Tongue (tissue), 2 donors: Measurements from ENCODE around the gene DROSHA. TPM values are rescaled to one million over a fixed set of nuclear protein-coding genes. Genes with fewer than 3 reads are reported as not detected.
"Not testable (repeated sequence)": the region's sequence is repeated elsewhere in the genome, so short reads cannot be mapped to it uniquely, and the experiment has no call there.

Experiments
- DNase-seq: peaks from one replicate; pipeline ENCODE4 v3.0.0-alpha.2; 2015
- total RNA-seq: library from RNA; depleted of rRNA; stranded (reverse); fragments of >200 nt; gene quantifications from one replicate; pipeline ENCODE4 v1.2.3, GENCODE V29; 2014

The DROSHA gene, protein sequence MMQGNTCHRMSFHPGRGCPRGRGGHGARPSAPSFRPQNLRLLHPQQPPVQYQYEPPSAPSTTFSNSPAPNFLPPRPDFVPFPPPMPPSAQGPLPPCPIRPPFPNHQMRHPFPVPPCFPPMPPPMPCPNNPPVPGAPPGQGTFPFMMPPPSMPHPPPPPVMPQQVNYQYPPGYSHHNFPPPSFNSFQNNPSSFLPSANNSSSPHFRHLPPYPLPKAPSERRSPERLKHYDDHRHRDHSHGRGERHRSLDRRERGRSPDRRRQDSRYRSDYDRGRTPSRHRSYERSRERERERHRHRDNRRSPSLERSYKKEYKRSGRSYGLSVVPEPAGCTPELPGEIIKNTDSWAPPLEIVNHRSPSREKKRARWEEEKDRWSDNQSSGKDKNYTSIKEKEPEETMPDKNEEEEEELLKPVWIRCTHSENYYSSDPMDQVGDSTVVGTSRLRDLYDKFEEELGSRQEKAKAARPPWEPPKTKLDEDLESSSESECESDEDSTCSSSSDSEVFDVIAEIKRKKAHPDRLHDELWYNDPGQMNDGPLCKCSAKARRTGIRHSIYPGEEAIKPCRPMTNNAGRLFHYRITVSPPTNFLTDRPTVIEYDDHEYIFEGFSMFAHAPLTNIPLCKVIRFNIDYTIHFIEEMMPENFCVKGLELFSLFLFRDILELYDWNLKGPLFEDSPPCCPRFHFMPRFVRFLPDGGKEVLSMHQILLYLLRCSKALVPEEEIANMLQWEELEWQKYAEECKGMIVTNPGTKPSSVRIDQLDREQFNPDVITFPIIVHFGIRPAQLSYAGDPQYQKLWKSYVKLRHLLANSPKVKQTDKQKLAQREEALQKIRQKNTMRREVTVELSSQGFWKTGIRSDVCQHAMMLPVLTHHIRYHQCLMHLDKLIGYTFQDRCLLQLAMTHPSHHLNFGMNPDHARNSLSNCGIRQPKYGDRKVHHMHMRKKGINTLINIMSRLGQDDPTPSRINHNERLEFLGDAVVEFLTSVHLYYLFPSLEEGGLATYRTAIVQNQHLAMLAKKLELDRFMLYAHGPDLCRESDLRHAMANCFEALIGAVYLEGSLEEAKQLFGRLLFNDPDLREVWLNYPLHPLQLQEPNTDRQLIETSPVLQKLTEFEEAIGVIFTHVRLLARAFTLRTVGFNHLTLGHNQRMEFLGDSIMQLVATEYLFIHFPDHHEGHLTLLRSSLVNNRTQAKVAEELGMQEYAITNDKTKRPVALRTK (N-terminal part only)
- 48.4 TPM for total RNA-seq

DNA sequence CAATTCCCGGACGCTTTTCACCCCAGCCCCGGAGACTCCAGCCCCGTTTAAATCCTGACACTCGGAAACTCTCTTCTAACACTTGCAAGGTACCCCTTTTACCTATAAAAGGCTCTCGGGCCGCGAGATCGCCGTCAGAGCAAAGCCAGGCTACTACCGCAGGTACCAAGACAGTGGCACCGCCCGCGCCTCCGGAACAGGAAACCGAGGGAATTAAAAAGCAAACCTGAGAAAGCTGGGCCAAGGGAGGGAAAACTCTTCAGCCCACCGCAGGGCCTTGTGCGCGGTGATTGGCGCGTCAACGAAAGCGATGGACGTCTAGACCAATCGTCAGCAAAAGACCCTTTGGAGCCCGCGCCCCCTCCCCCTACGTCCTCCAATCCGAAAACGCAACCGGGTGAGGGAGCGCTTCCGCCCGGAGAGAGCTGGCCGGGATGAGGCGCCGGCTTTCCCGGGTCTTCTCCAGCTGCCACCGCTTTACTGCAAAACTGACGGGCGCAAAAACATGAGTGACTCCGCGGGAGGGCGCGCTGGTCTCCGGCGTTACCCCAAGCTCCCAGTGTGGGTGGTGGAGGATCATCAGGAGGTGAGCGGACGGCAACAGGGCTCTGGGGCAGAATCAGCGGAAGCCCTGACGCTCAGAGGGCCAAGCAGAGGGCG is at the start of gene DROSHA, which contains the start of gene C5orf22:
DROSHA (minus strand) TSS at position 206 of the 660 bp plus-strand sequence. CDS start 3,034 bp downstream, outside the sequence.
C5orf22 (plus strand) TSS at position 414 of the 660 bp plus-strand sequence; CDS start at position 506, 92 bp downstream.
- DNase-seq, result peak; percentile 99

DNA sequence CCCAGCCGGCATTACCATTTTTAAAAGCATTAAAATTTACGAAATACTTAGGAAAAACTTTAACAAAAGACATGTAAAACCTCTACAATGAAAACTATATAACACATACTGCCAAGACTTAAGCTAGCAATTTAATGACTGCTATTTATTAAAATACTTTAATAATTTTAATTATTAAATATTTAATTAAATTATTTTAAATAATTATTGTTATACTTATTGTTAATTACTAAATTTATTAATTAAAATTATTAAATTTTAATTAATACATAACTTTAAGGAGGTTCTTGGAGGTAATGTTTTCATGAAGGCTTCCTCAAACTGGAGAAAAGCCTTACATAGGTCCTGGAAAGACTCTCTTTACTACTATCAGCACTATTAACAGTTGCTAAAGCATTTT is 47.7 kb upstream of the DROSHA start:
- DNase-seq, result no peak

DNA sequence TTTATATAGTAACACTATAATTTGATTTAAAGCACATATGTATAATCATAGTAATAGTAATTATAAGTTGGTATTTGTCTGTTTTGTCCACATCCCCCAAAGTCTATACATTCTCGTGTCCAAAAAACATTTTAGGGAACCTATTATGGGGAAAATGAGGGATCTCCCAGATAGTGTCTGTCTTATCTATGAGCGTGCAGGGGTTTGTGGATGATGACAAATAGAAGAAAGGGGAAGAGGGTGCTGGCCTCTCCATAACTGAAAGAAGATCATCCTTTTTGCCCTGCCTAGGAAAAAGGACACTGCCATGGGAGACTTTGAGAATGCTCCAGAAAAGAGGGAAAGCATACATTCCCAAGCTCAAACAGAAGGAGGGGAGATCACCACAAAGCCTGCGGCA is 45.5 kb upstream of the DROSHA start:
- DNase-seq, result no peak

DNA sequence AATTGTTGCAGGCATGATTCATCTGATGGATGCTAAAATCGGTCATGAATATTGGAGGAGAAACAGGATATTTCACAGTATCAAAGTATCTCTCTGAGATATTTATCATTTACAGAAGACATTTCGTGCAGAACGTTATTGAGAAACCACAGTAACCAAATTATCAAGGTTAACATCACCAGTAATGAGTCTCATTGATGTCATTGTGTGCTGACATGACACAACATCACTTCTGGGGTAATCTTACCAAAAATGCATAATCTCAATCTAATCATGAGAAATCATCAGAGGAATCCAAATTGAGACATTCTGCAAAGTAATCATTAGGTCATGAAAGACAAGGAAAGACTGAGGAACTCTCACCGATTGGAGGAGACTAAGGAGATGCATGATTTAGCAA is 42.9 kb upstream of the DROSHA start:
- DNase-seq, result no peak

DNA sequence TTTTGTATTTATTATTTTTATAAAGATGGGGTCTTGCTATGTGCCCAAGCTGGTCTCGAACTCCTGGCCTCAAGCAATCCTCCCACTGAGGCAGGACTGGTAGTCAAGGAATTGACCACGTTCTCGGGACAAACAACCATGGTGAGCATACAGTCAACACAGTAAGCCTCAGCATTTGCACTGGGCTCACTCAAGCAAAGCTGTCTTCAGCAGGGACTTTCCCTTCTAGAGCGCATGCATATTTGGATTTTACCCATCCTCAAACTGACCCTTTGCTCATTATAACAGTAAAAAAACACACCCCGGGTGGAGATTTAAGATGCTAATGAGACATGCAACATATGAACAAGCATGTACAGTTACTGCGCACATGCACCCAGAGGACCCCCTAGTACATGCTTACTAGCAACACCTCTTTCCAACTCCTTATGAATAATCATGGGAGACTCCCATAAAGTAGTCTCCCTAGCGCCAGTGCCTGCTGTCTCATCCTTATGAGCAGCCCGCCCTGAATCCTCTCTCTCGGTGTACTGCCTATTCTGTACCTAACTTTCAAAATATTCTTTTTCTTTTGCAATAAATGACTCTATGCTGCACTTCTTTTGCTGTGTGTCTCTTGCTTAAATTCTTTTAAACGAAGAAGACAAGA is 41.7 kb upstream of the DROSHA start:
- DNase-seq, result no peak

DNA sequence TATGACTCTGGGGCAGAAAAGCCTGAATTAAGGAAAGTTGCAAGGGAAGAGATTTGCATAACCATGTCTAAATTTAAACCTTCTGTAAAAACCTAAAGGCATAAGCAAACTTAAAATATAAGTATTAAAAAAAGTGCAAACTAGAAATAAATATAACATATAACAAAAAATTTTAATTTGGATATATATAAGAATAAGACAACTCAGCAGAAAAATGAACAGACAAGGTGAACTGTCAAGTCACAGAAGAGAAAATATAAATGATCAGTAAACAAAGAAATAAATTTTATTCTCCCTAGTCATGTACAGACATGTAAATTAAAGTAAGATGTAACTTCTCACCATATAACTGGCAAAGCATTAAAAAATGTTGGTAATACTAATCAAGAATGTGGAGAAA is 37.2 kb upstream of the DROSHA start:
- DNase-seq, result no peak

DNA sequence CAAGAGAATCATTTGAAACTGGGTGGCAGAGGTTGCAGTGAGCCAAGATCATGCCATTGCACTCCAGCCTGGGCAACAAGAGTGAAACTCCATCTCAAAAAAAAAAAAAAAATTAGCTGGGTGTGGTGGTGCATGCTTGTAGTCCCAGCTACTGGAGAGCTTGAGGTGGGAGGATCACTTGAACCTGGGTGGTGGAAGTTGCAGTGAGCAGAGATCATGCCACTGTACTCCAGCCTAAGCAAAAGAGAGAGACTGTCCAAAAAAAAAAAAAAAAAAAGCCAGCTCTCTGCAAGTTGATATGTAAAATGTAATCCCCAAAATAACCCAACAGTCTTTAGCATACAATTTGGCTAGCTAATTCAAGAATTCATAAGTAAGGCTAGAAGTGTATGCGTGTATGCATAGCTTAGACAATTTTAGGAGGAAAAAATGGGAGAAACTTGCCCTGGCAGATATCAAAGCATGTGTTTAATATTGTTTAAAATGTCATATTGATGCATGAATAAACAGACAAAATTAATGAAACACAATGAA is 36.5 kb upstream of the DROSHA start:
- no peak for DNase-seq

DNA sequence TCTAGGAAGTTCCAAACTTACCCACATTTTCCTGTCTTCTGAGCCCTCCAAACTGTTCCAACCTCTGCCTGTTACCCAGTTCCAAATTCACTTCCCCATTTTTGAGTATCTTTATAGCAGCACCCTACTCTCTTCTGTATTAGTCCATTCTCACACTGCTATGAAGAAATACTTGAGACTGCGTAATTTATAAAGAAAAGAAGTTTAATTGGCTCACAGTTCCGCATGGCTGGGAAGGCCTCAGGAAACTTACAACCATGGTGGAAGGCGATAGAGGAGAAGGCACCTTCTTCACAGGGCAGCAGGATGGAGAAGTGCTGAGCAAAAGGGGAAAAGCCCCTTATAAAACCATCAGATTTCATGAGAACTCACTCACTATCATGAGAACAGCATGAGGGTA is 34.5 kb upstream of the DROSHA start:
- DNase-seq, result not testable (repeated sequence)

DNA sequence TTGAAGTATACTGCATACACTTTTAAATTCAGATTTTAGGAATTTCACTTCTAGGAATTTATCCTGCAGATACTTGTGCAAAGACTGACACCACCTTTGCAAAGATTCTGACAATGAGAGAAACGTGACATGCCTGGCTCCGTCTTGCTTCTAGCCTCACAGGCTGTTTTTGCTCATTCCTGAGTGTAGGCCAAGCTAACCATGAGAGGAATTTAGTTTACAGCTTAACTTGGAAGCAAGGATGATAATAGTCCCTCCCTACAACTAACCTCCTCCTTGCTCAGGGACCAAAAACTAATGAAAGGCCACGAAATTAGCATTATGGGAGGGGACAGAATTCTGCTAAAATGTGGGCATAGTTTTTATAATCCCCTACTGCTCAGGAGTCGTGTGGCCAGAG is 31.3 kb upstream of the DROSHA start:
- peak; percentile 14 for DNase-seq

DNA sequence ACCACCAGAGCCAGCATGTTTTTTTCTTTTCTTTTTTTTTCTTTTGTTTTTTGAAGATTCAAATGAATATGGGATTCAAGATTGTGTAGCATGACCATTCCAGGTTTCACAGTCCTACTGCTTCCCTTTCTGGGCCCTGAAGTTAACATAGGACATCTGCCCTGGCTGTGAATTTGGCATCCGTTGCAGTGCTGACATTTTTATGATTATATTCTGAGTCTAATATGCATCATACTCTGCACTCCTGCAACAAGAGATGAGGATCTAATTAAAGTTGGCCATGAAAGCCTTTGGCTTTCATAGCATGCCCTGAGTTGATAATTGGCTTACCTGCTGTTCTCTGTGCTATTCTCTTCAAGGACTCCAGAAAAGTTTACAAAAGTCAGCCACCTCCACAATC is 30.1 kb upstream of the DROSHA start:
- DNase-seq, result no peak

DNA sequence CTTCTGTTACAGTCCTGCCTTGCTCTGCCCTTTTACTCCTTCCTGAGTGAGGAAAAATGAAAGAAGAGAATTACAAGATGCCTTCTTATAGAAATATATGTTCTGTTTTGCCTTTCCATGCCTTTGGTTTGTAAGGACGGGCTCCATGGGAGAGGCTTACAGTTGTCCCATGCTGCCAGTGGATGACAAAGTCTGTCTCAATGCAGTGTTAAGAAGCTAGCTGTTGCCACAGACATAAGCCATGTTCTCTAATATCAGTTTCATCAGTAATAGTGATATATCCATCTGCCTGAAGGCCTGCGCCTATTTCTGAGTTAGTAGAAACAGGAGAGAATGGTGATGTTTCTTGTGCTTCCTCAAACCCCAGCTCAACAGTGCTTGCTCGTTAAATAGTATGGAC is 28.0 kb upstream of the DROSHA start:
- DNase-seq, result no peak

DNA sequence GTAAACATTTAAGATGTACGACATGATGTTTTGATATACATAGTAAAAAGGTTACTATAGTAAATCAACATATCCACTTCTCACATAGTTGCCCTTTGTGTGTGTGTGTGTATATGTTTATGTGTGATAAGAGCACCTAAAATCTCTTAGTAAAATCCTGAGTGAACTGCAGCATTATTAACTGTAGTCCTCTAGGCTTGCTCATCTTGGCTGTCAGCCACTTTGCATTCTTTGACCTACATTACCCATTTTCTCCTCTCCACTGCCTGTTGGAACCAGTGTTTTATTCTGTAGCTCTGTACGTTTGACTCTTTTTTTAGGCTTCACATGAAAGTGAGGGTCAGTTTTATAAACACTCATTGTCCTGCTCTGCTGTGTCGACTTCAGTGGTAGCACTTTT is 24.6 kb upstream of the DROSHA start:
- DNase-seq, result no peak

DNA sequence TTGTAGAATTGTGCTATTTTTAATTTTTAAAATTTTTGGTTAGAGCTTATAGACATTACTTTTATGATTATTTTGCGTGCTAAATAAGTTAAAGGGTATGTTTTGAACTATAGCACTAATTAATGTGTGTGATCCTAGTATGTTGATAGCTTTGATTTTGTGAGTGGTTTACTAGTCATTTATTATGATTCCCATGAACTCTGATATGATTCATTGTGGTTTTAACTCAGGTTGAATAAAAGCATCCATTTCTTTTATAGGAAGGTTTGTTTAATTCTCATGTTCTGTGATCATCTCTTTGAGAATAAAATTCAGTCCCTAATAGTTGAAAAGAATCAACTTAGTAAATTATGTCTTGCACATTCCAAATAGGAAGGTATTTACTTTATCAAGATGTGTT is 22.7 kb upstream of the DROSHA start:
- no peak for DNase-seq

DNA sequence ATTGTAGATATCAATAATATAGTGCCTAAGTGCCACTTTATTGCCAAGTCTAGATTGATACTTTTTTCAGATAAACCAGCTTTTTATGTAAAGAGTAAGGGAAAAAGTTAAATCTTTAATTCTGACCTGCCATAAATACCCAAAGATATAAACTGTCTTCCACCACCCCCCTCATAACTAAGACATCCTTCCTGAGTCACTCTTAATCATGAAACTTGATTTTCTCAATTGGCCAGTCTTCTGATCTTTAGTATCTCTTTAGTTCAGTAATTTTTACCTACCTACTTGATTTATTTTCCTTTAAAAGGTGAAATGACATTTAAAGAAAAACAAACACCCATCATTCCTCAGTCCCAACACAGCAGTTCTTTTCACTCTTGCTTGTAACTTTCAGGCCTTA is 22.0 kb upstream of the DROSHA start:
- no peak for DNase-seq

DNA sequence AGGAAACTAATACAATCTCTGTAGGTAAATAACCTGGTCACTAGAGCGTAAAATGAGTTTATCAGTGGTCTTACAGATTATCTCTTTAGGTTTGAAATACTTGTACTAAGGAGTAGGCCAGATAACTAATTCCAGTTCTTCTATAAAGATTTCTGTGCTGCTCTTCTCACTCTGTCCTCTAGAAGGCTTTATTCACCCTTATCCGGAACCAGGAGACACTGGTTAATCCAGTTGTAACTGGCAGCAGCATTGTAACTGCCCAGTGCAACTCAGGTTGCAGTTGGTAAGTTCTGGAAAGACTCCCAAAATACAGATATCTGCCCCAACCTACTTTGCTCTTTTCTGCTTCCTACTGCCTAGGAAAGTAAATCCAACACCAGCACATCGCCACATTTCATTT is 20.0 kb upstream of the DROSHA start:
- no peak for DNase-seq

DNA sequence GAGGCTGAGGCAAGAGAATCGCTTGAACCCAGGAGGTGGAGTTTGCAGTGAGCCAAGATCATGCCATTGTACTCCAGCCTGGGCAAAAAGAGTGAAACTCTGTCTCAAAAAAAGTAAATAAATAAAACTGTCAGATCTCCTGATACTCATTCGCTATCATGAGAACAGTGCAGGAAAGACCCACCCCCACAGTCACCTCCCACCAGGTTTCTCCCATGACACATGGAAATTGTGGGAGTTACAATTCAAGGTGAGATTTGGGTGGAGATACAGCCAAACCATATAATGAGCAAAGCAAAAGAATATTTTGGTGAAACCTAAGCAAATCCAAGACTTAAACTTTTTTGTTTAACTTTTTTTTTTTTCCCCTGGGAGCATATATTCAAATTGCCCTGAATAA is 17.2 kb upstream of the DROSHA start:
- DNase-seq, result not testable (repeated sequence)

DNA sequence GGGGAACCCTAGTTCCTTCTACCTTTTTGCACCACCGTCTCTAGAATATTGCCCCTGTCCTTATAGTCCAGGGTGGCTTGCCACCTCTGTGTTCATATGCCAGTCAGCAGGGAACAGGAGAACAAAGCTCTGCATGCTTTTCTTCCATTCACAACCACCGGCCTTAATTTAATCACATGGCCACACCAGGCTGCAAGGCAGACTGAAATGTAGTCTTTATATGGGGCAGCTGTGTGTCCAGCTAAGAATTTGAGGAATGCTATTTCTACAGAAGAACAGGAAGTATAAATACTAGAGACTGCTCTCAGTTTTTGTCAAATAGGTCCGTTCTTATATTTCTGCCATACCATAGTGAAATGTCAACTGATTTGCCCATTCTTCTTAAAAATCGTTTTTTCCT is 6.0 kb upstream of the DROSHA start:
- DNase-seq, result no peak

DNA sequence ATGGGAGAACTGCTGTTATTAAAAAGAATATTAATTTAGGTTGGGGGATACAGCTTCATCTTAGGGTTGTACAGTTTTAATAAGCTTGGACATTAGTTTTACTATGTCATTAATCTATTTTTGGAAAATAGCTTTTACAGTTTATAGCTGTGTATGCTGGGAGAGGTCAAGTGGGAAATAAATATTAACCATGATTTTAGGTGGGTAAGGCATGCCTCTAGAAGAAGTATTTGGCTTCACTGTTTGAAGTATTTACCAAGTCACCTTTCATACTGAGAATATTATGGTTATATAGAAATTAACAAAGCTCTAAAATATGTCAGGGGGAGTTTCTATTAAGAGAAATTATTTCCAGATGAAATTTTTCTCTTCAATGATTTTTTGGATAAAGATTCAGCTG is 5.5 kb upstream of the DROSHA start:
- DNase-seq, result no peak

DNA sequence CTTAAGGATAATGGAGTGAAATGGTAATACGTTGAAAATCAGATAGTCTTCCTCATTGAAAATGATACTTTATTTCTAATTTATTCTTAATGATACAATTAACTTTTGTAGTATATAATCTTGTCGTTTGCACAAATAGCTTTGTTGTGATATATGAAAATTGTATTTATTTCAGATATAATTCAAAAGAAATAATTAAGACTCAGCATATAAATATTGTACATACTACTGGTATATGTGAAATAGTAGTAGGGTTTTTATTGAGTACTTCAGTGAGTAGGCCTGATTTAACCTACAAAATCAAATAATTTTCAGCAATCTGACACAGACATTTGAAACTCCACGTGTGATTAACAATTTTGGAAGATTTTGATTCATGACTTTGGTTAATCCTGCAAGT is 5.0 kb upstream of the DROSHA start:
- no peak for DNase-seq

DNA sequence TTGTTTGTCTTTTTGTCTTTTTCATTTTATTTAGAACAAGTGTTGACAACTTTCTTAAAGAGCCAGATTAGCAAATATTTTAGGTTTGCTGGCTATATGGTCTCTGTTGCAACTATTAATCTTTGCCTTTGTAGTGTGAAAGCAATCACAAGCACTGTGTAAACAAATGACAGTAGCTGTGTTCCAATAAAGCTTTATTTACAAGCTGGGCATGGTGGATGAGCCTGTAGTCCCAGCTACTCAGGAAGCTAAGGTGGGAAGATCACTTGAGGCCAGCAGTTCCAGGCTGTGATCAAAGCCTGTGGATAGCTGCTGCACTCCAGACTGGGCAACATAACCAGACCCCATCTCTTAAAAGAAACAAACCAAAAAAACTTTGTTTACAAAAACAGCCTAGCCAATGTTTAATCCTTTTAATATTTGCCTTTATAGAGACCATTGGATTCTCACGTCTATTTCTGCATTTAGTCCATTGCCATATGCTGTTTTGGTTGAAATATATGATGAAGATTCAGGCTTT is 2.7 kb upstream of the DROSHA start:
- DNase-seq, result no peak

DNA sequence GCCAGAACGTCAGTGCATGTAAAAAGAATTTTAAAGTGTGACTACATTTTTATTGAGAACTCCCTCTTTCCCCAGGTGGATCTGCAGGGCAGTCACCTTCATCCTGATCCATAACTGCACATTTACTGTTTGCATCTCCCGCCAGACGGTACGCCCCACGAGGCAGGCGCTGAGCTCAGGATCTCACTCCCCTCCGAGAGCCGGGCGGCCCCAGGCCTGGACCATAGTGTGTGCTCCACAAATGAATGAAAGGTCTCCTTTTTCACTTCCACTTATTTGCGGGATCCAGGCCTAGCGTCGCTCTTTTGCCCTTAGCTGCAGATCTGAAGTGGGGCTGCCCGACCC is 378 bp downstream of the DROSHA start:
- DNase-seq, result peak; percentile 46
